ENCODE results near the gene LRRFIP2.
A peak's percentile ranks its signal among the peaks of the same experiment; 100 is the strongest.
"Not testable (repeated sequence)": the region's sequence is repeated elsewhere in the genome, so short reads cannot be mapped to it uniquely, and the experiment has no call there.

The LRRFIP2 gene

GRCh38 chr3:37140899-37141541, 33.4 kb downstream of the LRRFIP2 start:
- no peak for DNase-seq

GRCh38 chr3:37139567-37140052, 34.8 kb downstream of the LRRFIP2 start:
- no peak for DNase-seq

DNA sequence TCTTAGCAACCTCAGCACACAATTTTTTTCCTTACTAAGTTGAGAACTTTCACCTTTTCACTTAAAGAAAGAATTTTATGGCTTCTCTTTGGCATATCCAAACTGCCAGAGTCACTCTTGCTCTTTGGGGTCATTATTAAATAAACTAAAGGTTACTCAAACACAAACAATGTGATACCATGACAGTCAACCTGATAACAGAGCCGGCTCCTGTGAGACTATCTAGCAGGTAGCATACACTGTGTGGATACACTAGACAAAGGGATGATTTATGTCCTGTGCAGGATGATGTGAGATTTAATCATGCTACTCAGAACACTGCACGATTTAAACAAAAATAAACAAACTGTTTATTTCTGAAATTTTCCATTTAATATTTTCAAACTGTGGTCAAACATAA, 35.6 kb downstream of the LRRFIP2 start:
- DNase-seq, result no peak

DNA sequence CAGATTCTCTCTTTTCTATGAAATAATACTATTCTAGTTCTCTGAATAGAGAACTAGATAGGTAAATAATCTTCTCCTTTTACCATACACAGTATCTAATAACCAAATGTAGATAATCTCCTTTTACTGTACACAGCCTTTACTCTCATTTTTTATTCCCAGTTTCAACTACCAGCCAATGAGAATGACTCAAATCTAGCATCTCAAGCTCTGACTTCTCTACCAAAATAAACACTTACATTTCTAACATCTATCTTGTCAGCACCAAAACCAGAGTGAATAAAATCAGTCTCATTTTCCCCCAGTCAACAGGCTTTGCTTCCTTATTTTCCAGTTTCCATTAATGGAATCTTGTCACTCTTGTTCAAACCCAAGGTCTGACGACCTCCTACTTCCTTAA, 36.9 kb downstream of the LRRFIP2 start:
- no peak for DNase-seq

DNA sequence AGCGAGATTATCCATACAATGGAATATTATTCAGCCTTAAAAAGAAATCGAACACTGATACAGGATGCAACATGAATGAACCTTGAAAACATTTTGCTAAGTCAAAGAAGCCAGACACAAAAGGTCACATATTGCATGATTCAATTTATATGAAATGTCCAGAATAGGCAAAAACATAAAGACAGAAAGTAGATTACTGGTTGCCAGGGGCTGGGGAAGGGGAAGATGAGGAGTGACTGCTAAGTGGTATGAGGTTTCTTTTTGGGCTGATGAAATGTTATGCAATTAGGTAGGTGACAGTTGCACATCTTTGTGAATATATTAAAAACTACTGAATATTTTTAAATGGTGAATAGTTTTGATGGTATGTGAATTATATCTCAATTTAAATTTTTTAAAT, 38.3 kb downstream of the LRRFIP2 start:
- DNase-seq, result no peak

DNA sequence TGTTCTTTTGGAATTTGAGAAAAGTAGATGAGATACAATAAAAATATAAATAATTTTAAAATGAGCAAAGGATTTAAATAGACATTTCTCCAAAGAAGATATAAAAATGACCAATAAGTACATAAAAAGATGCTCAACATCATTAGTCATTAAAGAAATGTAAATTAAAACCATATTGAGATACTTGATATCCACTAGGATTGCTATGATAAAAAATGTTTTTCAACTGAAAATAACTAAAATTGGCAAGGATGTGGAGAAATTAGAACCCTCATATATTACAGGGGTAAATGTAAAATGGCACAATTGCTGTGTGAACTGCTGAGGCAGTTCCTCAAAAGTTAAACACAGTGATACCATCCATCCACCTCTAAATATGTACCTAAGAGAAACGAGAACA, 38.8 kb downstream of the LRRFIP2 start:
- DNase-seq, result no peak

DNA sequence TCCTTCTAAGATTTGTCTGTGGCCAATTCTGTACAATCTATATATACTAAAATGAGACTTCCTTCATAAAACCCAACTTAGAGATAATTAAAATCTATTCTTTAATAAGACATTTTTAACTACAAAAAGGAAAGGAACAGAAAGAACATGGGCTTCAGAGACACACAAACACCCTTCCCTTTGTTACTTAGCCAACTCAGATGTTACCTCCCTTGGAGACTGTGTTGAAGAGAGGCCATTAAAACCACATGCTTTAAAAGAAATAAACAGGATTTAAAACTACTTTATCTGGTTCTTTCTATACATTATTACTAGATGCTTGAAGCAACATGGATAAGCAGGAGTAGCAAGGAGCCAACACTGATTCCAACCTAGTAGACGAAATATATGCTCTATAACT, 42.0 kb downstream of the LRRFIP2 start:
- no peak for DNase-seq

DNA sequence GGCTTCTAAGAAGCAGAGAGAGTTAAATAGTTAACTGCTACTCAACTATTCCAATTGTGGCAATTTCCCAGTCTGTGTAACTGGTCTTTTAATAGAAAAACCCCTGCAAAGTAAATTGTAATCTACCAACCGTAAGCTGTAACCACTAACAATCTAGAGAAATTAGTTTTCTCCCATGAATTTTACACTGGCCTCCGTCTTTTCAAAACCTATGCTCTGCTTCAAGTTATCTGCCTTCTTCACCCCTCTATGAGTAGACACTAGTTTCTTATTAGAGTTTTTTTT, 42.6 kb downstream of the LRRFIP2 start:
- DNase-seq, result no peak

GRCh38 chr3:37130984-37131859, 43.2 kb downstream of the LRRFIP2 start:
- no peak for DNase-seq

- DNase-seq, result no peak
Measured at GRCh38 chr3:37130448-37130847, 43.9 kb downstream of the LRRFIP2 start.

GRCh38 chr3:37129871-37130270, 44.5 kb downstream of the LRRFIP2 start:
- no peak for DNase-seq

GRCh38 chr3:37127340-37127739, 47.0 kb downstream of the LRRFIP2 start:
- no peak for DNase-seq

DNA sequence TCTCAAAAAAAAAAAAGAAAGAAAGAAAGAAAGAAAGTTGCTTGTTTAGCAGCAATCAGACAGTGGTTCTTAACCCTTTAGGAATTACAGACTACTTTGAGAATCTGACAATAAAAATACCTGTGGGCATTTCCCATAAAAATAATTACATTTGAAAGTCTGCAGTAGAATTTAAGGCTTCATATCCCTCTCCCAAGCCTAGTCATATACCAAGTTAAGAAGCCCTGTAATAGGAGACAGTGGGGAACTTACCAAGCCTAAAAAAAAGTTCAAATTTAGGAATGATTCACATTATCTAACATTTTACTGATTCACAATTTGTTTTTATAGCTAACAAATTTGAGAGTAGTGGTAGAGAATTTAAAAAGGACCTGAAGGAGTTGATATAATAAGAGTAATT, 47.5 kb downstream of the LRRFIP2 start:
- DNase-seq, result no peak

GRCh38 chr3:37125195-37126073, 48.9 kb downstream of the LRRFIP2 start:
- DNase-seq, result peak; percentile 65

DNA sequence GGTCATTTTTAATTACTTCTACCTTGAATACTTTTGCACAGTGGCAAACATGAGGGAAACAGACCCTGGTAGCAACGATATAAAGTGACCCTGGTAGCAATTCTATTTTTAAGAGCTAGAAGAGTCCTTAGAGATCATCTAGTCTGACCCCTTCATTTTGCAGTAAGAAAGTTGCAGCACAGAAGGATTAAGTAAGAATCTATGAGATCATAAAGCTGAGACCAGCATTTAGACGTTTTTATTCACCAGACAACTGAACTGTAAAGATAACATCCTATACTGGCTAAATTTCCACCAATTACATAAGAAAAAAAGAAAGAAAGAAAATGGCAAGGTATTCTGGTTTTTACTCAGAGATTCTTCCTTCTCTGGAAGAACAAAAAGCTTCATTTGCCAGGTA, 49.9 kb downstream of the LRRFIP2 start:
- peak; percentile 56 for DNase-seq

GRCh38 chr3:37123292-37123691, 51.1 kb downstream of the LRRFIP2 start:
- DNase-seq, result no peak

DNA sequence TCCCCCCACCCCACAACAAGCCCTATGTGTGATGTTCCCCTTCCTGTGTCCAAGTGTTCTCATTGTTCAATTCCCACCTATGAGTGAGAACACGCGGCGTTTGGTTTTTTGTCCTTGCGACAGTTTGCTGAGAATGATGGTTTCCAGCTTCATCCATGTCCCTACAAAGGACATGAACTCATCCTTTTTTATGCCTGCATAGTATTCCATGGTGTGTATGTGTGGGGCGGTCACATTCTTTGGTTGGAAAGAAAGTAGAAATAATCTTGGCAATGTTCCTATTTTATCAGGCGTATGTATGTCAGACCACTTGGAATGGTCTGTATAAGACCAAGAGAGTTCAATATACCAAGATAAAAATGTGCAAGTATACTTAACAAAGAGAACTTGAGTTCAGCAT, 52.3 kb downstream of the LRRFIP2 start:
- not testable (repeated sequence) for DNase-seq

DNA sequence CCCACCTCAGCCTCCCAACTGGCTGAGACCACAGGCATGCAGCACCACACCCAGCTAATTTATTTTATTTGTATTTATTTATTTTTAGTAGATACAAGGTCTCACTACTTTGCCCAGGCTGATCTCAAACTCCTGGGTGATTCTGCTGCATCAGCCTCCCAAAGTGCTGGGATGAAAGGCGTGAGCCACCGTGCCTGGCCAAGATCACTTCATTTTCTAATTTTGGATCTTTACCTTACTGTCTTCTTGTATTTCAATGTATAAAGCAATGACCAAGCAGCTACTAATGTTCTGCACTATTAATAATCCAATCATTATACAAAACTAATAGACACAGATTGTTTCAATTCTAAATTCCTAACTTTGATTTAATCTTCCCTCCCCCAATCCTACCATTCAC, 56.2 kb downstream of the LRRFIP2 start:
- no peak for DNase-seq

DNA sequence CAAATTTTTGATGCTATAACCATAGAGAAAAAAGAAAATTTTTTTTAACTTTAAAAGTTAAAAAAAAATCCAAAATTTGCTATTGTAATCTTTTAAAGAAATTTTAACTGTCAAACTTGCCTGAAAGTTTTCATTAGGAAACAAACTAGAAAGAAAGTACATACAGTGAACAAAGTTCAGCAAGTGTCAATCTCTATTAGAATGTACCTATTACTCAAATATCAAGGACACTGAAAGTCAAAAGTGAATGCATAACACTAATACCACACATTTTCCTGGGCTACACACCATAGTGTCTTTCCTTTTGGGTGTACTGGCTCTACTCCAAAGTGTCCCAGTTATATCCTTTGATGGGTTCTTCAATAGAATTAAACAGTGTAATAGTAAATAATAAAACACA, 56.8 kb downstream of the LRRFIP2 start:
- no peak for DNase-seq

DNA sequence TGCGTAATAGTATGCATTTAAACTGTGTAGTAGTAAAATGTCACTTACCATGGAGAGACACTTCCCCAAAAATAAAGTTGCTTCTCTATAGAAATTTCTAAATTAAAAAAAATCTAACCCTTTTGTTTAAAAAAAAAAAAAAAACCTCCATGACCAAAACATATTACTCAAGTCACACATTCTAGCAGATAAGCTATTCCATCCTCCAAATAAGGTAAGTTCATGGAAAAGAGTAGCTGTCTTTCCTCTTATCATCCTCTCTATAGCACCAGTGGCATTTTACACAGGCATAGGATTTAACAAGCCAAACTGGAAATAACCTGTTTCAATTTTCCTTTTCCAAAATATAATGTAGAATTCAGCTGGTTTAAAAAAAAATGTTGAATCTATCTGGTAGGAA, 57.4 kb downstream of the LRRFIP2 start:
- no peak for DNase-seq

- DNase-seq, result no peak
Measured at GRCh38 chr3:37115446-37115845, 58.9 kb downstream of the LRRFIP2 start.

GRCh38 chr3:37114251-37115145, 59.9 kb downstream of the LRRFIP2 start:
- DNase-seq, result no peak

- no peak for DNase-seq
Measured at GRCh38 chr3:37112987-37113386, 61.4 kb downstream of the LRRFIP2 start.

Measured in hematopoietic multipotent progenitor cell treated with erythropoietin and hydrocortisone succinate and interleukin-3 and kit ligand, for 8 days (in vitro differentiated cells).